ENCODE data around the gene SGPP2.

The SGPP2 gene

DNA sequence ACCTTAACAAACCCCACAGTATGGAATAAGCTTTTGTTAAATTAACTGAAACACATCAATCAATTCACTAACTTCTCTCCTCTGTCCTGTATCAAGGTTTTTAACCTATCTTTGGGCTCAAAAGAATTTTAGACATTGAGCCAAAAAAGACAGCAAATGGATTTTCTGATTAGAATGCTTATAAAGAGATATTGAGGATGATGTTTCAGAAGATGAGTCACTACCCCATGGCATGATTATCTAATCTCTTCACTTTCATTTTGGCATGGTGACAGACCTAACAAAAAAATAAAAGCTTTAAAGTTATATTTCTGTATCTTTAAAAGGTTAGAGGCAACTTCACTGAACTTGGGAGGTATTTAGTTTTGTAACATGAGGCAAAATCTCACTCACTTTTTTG lies 55.5 kb downstream of the SGPP2 start:
- DNase-seq = no peak

- DNase-seq = no peak
Observed at GRCh38 chr2:222480497-222480896, 56.2 kb downstream of the SGPP2 start.

GRCh38 chr2:222481941-222482340 lies 57.6 kb downstream of the SGPP2 start:
- DNase-seq = no peak

GRCh38 chr2:222483513-222484039 lies 59.2 kb downstream of the SGPP2 start:
- peak; percentile 95 for DNase-seq

DNA sequence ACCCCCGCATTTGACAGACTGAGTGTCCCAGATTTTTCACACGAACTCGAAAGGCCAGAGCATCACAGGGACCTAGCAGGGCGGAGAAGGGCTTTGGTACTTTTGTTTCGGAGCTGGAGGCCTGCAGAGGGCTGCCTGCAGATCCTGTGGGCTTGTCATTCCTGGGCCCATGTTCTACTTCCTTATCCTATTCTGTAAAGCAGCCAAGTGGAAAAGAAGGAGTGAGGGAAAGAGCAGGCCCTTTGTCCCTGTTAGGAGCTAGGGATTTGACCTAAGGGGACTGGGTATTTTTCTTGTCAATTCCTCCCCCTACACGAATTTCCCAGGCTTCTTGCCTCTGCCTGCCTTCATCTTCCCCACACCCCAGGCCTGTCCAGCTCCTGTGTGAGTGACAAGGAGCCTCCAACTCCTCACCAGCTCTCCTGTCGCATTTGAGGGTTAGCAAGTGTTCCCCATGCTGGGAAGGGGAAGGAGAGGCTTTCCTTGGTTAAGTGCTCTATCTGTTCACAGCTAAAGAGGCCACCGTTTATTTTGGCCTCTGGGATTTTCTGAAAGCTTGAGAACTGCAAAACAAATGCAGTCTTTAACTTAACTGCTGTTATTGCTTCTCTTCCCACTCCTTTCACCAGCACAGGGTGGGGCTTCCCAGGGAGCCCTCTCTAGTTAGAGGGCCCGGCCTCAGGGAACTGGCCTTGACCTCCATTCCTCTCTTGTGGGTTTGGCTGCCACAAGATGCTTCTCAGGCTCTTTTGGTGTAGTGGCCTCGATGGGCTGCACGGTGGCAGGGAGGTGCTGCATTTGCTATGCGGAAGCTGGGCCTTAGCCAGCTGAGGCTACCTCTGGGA lies 61.2 kb downstream of the SGPP2 start:
- DNase-seq = no peak

GRCh38 chr2:222490131-222490530 lies 65.8 kb downstream of the SGPP2 start:
- DNase-seq = no peak

- no peak for DNase-seq
Observed at GRCh38 chr2:222492683-222493082, 68.3 kb downstream of the SGPP2 start.

DNA sequence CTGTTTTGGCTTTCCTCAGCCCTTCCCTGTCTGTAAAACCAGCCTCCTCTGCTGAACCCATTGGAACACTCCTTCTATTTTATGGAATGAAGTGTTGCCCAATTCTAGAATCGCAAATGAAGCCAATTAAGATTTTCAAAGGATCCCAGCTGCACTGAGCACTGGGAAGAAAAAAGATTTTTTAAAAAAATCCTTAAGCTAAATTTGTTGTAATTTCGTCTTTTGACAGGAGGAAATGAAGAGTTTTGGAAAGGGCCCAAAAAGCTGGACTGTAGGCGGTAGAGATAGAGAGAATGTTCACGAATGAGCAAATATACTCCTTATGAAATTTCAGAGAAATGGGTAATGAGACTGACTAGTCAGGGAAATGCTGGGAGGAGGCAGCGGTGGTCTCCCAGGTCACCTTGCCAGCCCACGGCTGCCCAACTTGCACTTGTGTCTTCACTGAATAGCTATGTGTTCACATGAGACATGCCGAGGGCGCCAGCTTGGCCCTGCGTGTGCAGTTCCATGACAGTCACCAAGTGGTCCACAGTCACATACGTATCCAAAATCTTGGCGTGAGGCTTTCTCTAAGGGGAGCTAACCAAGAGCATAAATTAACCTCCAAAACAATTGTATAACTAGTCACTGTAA lies 69.9 kb downstream of the SGPP2 start:
- no peak for DNase-seq

DNA sequence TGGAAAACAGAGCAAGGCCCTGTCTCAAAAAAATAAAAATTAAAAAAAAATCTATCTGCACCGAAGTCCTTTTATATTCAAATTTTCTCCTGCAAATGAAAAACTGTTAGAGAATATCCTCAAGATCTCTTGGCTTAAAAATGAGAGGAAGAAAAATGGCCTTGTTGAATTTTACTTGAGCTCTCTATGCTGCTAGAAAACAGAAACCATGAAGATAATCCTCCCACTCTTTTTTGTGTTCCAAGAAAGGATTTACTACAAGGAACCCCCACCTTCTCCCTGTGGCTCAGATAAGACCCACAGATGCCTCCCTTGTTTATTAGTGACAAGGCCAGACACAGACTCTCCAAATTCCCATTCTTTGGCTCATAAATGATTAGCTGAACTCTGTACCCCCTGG lies 71.0 kb downstream of the SGPP2 start:
- DNase-seq = no peak

GRCh38 chr2:222499226-222499625 lies 74.9 kb downstream of the SGPP2 start:
- no peak for DNase-seq

DNA sequence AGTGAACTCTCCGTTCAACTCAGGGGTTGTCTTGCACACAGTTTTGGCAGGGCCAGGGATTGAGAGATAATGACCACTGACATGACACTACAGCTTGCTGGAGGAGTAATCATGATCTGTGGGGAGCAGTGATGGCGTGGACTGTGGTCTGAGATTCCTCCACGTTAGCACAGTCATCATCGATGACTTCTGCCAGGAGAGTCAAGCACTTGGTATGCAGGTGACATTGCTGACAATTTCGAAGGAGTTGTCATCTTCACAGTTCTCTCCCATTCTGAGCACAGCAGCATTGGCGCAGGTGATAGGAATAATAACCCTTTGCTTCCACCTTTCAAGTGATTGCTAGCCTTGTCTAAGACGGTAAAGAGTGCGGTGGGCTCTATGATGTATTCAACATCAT lies 79.8 kb downstream of the SGPP2 start:
- DNase-seq = no peak

GRCh38 chr2:222504719-222505118 lies 80.4 kb downstream of the SGPP2 start:
- DNase-seq = no peak

DNA sequence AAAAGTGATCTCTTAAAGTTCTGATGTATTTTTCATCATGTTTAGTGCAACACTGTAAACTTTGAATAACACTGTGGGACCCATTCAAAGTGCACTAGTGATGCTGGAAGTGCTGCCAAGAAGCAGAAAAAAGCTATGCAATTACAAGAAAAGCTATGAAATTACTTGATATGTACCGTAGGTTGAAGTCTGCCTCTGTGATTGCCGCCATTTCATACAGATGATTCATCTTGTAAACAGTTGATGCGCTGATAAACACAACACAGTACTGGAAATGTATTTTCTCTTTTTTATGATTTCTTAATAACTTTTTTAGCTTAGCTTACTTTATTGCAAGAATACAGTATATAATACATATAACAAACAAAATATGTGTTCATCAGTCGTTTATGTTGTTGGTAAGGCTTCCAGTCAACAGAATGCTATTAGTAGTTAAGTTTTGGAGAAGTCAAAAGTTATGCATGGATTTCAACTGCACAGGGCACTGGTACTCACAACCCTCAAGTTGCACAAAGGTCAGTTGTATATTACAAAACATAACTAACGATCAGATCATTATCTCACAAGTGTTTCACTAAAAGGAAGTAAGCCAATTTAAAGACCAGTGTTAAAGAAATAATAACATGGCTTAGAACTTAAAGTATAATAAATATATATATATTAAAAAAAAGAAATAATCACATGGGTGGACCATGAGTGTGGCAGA lies 82.0 kb downstream of the SGPP2 start:
- no peak for DNase-seq

DNA sequence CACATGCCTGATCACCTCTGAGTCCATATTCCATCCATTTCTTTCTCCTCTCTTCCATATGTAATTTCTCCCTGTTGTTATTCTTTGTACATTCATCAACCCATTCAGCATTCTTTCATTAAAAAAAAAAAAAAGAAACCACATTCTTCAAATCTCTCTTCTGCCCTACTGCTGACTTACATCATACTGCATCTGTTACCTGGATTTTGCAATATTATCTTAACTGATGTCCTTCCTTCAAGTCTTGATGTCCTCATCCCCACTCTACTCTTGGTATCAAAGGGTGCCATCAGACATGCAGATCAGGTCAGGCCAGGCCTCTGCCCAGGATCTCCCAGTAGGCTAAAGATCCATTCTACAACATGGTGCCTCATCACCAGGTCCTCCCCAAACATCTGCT lies 90.6 kb downstream of the SGPP2 start:
- no peak for DNase-seq

DNA sequence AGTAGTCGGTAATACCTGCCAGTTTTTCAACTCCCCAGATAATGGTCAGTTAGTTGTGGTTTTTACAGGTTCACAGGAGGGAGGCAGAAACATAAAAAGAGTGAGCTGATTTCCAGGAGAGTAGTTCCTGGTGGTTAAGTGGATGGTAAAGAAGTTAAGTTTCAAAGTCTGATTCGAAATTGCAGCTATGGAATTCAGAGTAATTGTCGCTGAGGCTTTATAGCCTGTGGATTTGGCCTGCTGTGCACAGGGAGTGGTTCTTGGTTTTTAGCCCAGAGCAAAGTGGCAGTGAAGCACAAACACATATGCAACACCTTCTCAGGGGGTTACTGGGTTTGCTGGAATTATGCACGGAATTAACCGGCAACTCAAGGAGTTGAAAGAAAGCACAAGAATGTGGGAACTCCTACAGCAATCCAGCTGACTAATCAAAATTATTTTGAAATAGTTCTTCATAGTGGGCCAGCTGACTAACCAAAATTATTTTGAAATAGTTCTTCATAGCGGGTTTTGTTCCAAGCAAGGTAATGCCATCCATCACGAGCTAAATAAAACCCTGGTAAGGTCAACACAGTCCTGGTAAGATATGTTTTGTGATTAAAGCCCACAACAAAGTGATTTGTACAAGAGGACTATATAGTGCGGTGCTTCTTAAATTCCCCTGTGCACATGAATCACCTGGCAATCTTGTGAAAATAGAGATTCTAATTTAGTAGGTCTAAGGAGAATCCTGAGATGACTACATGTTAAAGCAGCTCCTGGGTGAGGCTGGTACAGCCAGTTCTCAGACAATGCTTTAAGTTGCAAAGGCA lies 94.4 kb downstream of the SGPP2 start:
- no peak for DNase-seq

DNA sequence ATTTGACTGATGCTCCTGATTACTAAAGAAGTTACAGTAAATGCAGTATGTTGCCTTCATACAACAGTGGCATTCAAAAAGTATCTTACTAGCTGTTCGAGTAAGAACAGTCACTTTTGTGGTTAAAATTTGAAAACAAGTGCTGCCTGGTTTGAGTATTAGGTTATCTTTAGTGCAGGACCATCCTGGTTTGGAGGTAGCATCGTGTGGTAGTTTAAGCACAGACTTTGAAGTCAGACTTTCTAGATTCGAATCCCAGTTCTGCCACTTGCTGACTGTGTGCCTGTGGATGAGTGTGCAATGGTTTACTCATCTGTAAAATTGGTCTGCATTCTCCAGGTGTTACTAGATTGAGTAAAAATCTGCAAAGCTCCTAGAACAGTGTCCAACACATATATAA lies 96.8 kb downstream of the SGPP2 start:
- DNase-seq = no peak

DNA sequence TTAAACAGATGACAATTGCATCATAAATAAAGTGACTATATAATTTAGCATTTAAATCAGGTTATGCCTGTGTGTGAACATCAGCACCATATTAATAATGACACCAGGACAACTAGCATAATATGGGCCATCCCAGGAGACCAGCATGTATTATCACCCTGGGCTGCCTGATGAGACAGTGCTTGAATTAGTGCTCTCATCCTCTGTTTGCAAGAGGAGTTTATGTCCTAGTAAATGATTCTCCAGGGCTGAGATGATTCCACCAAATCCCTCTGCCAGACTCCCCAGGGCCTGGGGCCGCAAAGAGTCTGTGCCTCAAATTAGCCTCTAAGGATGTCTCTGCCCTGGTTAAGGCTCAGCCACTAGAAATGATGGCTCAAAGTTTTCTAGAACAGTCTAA lies 97.7 kb downstream of the SGPP2 start:
- DNase-seq = no peak

DNA sequence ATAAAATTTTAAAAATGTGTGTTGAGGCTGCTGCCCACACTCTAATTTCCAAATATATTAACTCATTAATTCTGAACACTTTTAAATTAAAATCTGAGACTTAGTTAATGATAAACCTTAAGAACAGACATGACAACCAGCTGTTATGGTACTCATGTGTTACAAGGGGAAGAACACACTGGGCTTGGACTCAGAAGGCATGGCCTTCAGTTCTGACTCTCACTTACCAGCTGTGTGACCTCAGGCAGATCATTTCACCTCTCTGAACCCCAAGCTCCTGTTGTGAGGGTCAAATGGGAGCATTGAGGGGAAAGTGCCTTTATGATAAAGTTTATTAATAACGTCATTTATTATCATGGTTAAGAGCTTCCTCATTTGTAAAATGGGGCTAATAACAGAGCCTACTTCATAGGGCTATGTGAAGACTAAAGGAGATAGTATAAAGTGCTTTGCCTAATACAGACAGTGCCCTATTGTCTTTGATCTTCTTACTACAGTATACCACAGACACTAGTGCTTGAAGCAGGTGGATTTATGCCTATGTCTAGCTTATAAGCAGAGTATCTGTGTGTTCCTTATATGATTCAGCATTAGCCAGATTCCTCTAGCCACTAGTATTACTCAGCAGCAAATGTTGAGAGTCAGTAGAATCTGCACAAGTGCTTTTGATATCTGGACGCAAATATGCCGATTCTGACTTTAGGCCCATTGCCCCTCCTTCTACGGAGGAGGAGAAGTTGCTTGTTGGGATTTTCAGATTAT lies 99.6 kb downstream of the SGPP2 start:
- DNase-seq = no peak

DNA sequence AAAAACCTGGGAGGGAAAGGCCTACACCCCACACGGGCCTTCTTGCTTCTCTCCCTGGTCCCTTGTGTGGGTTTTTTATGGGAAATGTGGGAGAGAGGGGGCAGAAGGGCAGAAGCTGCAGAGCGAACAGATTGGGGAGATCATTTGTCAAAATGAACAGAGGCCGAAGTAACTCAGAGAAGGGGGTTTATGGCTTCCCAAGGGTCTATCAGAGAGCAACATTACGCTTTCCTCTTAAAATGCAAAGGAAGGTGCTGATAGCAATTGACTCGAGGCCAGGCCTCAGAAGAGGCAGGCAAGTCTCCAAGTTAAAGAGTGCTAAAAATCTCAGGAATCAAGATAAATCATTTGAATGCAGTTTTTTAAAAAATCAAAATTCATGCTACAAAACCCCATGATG lies 101.5 kb downstream of the SGPP2 start:
- DNase-seq = no peak

GRCh38 chr2:222526480-222527277 lies 102.3 kb downstream of the SGPP2 start:
- no peak for DNase-seq

GRCh38 chr2:222532315-222532714 lies 108.0 kb downstream of the SGPP2 start:
- no peak for DNase-seq

Data from NCI-H82 (cell line).